HG03457 (cell line): Measurements from ENCODE around the gene TASOR2.

Experiments
- ATAC-seq: cut with Tn5 transposase; IDR thresholded peaks from one replicate; pipeline ENCODE4 v1.9.1; 2021; ENCODE audit warnings: moderate number of reproducible peaks; ENCODE audit not compliant: unreplicated experiment

Gene TASOR2

GRCh38 chr10:5684318-5684970, at the start of gene TASOR2:
TSS of gene TASOR2 (plus strand) at chr10:5684838. CDS start at chr10:5720643, 35,805 bp downstream.
- peak; percentile 75 for ATAC-seq

- ATAC-seq: no peak
These were observed 49.7 kb upstream of the TASOR2 start for GRCh38 chr10:5634918-5635317.

GRCh38 chr10:5638494-5638893, 46.1 kb upstream of the TASOR2 start:
- no peak for ATAC-seq

GRCh38 chr10:5639066-5639465, 45.6 kb upstream of the TASOR2 start:
- no peak for ATAC-seq

- ATAC-seq: no peak
These were observed 44.6 kb upstream of the TASOR2 start for GRCh38 chr10:5640036-5640435.

- ATAC-seq: no peak
These were observed 44.1 kb upstream of the TASOR2 start for GRCh38 chr10:5640501-5640900.

- ATAC-seq: no peak
These were observed 43.1 kb upstream of the TASOR2 start for GRCh38 chr10:5641501-5641900.

GRCh38 chr10:5643346-5644067, 41.1 kb upstream of the TASOR2 start:
- ATAC-seq: no peak

GRCh38 chr10:5644930-5645329, 39.7 kb upstream of the TASOR2 start:
- ATAC-seq: no peak

- ATAC-seq: no peak
These were observed 39.3 kb upstream of the TASOR2 start for GRCh38 chr10:5645375-5645774.

GRCh38 chr10:5645944-5646617, 38.6 kb upstream of the TASOR2 start:
- ATAC-seq: no peak

GRCh38 chr10:5647507-5648240, 37.0 kb upstream of the TASOR2 start:
- ATAC-seq: no peak

GRCh38 chr10:5648494-5649457, 35.9 kb upstream of the TASOR2 start:
- ATAC-seq: no peak

GRCh38 chr10:5649746-5650145, 34.9 kb upstream of the TASOR2 start:
- no peak for ATAC-seq

- no peak for ATAC-seq
These were observed 33.8 kb upstream of the TASOR2 start for GRCh38 chr10:5650664-5651387.

- no peak for ATAC-seq
These were observed 33.3 kb upstream of the TASOR2 start for GRCh38 chr10:5651388-5651764.

GRCh38 chr10:5652746-5653145, 31.9 kb upstream of the TASOR2 start:
- ATAC-seq: no peak

- ATAC-seq: no peak
These were observed 30.4 kb upstream of the TASOR2 start for GRCh38 chr10:5654218-5654755.

GRCh38 chr10:5655121-5655520, 29.5 kb upstream of the TASOR2 start:
- no peak for ATAC-seq
